Ishikawa (cell line): Measurements from ENCODE around the gene PDE4B.

Experiments used
- CEBPB ChIP-seq: IDR thresholded peaks from 2 replicates; pipeline ENCODE4 v1.6.1; 2012
- EGR1 ChIP-seq: IDR thresholded peaks from 2 replicates; pipeline ENCODE4 v1.6.1; 2012
- EP300 ChIP-seq: IDR thresholded peaks from 2 replicates; pipeline ENCODE4 v1.6.1; 2012; ENCODE audit warnings: borderline replicate concordance
- FOXM1 ChIP-seq: IDR thresholded peaks from 2 replicates; pipeline ENCODE4 v1.6.1; 2012; ENCODE audit warnings: low read depth, borderline replicate concordance
- RAD21 ChIP-seq: IDR thresholded peaks from 2 replicates; pipeline ENCODE4 v1.6.1; 2012; ENCODE audit warnings: low read depth
- ZBTB7A ChIP-seq: IDR thresholded peaks from 2 replicates; pipeline ENCODE4 v1.6.1; 2012; ENCODE audit warnings: low read depth
- TF ChIP-seq, protein P1 (sequence below): IDR thresholded peaks from 2 replicates; pipeline ENCODE4 v1.6.1; 2012
- TF ChIP-seq, protein P2 (sequence below): IDR thresholded peaks from 2 replicates; pipeline ENCODE4 v1.6.1; 2012; ENCODE audit warnings: low read depth, mild to moderate bottlenecking

- TF ChIP-seq CEBPB (no peak), RAD21 (no peak), EP300 (no peak), ZBTB7A (no peak), FOXM1 (no peak), EGR1 (no peak)
- TF ChIP-seq, protein P1, sequence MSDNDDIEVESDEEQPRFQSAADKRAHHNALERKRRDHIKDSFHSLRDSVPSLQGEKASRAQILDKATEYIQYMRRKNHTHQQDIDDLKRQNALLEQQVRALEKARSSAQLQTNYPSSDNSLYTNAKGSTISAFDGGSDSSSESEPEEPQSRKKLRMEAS, result no peak
- TF ChIP-seq, protein P2, sequence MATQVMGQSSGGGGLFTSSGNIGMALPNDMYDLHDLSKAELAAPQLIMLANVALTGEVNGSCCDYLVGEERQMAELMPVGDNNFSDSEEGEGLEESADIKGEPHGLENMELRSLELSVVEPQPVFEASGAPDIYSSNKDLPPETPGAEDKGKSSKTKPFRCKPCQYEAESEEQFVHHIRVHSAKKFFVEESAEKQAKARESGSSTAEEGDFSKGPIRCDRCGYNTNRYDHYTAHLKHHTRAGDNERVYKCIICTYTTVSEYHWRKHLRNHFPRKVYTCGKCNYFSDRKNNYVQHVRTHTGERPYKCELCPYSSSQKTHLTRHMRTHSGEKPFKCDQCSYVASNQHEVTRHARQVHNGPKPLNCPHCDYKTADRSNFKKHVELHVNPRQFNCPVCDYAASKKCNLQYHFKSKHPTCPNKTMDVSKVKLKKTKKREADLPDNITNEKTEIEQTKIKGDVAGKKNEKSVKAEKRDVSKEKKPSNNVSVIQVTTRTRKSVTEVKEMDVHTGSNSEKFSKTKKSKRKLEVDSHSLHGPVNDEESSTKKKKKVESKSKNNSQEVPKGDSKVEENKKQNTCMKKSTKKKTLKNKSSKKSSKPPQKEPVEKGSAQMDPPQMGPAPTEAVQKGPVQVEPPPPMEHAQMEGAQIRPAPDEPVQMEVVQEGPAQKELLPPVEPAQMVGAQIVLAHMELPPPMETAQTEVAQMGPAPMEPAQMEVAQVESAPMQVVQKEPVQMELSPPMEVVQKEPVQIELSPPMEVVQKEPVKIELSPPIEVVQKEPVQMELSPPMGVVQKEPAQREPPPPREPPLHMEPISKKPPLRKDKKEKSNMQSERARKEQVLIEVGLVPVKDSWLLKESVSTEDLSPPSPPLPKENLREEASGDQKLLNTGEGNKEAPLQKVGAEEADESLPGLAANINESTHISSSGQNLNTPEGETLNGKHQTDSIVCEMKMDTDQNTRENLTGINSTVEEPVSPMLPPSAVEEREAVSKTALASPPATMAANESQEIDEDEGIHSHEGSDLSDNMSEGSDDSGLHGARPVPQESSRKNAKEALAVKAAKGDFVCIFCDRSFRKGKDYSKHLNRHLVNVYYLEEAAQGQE, result no peak
Measured at GRCh38 chr1:66401244-66401643, 608.5 kb downstream of the PDE4B start.
